Testis (tissue), 3 donors: ENCODE results near the gene DCDC2. TPM values are rescaled to one million over a fixed set of nuclear protein-coding genes. Genes with fewer than 3 reads are reported as not detected.
"Not testable (repeated sequence)": the region's sequence is repeated elsewhere in the genome, so short reads cannot be mapped to it uniquely, and the experiment has no call there.

Source experiments
- DNase-seq: peaks from one replicate; pipeline ENCODE4 v3.0.0-alpha.2; 2019
- H3K27ac ChIP-seq, 2 donors: fragments of 200-600 bp; sonication (generic); one replicate each; pipeline ENCODE4 v1.5.1; 2019
- H3K27me3 ChIP-seq: fragments of 200-600 bp; sonication (generic); one replicate; pipeline ENCODE4 v1.5.1; 2019
- H3K36me3 ChIP-seq: fragments of 200-600 bp; sonication (generic); one replicate; pipeline ENCODE4 v1.5.1; 2017; ENCODE audit warnings: low read depth; ENCODE audit errors: missing control alignments
- H3K4me1 ChIP-seq: fragments of 200-600 bp; sonication (generic); one replicate; pipeline ENCODE4 v1.5.1; 2019
- H3K4me3 ChIP-seq, 2 donors: fragments of 200-600 bp; sonication (generic); one replicate each; pipeline ENCODE4 v1.5.1; 2017 to 2019
- H3K9me3 ChIP-seq: fragments of 200-600 bp; sonication (generic); one replicate; pipeline ENCODE4 v1.5.1; 2017
- CTCF ChIP-seq, 3 experiments: fragments of 450-650 bp in 2 of 3; fragments of 200-600 bp in 1 of 3; sonication (generic) in 1 of 3; IDR thresholded peaks; one replicate each; pipeline ENCODE4 v1.5.1; 2016 to 2019; ENCODE audit warnings: antibody characterized with exemption in 3 of 3, mild to moderate bottlenecking in 2 of 3, moderate library complexity in 1 of 3
- POLR2A ChIP-seq: fragments of 450-650 bp; IDR thresholded peaks from one replicate; pipeline ENCODE4 v1.6.1; 2017; ENCODE audit warnings: antibody characterized with exemption, mild to moderate bottlenecking, moderate library complexity
- WGBS, 2 donors: methylation state at CpG; one replicate each; pipeline ENCODE4 v1.1.5; 2018; 5-methylcytosine and 5-hydroxymethylcytosine counted together
- intact Hi-C: fragments of 100-400 bp; cut with DNase I; formaldehyde crosslinking; loops from one replicate; pipeline ENCODE4 v1.15.1; 2023; ENCODE audit warnings: low total_unique reads
- polyA plus RNA-seq: library from polyadenylated mRNA; stranded (reverse); fragments of 350-450 nt; fragmentation: Illumina TruSeq; extraction: RNeasy Lipid Tissue Mini Kit (QIAGEN cat#74804); gene quantifications from one replicate; pipeline ENCODE4 v1.2.3, GENCODE V29; 2014; ENCODE audit warnings: low read depth, low replicate concordance; ENCODE audit not compliant: insufficient read depth
- total RNA-seq, 2 donors: library from RNA; depleted of rRNA; stranded (reverse); fragments of >200 nt; gene quantifications; one replicate each; pipeline ENCODE4 v1.2.3, GENCODE V29; 2016

The DCDC2 gene
- total and polyA plus RNA-seq, 3 donors from 2014 or later = 2.4 to 11.1 (median 3.0) TPM

- H3K27ac ChIP-seq = no peak overlapping the region
- no peaks in the 10 kb centered on the region for H3K9me3 ChIP-seq
- no peaks in the 10 kb centered on the region for H3K27me3 ChIP-seq
- 56 to 65% methylated on average over 3 of the region's 3 CpGs for WGBS, 2 donors
- H3K36me3 ChIP-seq = no peaks in the 10 kb centered on the region
- intact Hi-C loops = no loop called here
- H3K4me3 ChIP-seq = no peak overlapping the region
- no peaks in the 10 kb centered on the region for H3K4me1 ChIP-seq
- TF ChIP-seq CTCF (IDR thresholded peaks at IDR 0.05) (no peak), POLR2A (no peak)
- no peak for DNase-seq
Observed at GRCh38 chr6:24219670-24220069, 138.2 kb downstream of the DCDC2 start.

- WGBS, 2 donors = 80 to 81% methylated on average over 5 of the region's 5 CpGs
- Histone ChIP-seq H3K27me3 (no peaks in the 10 kb centered on the region), H3K36me3 (no peaks in the 10 kb centered on the region), H3K27ac (no peak overlapping the region), H3K4me3 (no peak overlapping the region), H3K4me1 (no peaks in the 10 kb centered on the region), H3K9me3 (no peaks in the 10 kb centered on the region)
- TF ChIP-seq POLR2A = no peak
- TF ChIP-seq CTCF (IDR thresholded peaks at IDR 0.05) = no peak
- intact Hi-C loops = no loop called here
- DNase-seq = no peak
Observed at GRCh38 chr6:24214984-24215383, 142.9 kb downstream of the DCDC2 start.

GRCh38 chr6:24207413-24207812 is 150.4 kb downstream of the DCDC2 start:
- TF ChIP-seq POLR2A = no peak
- no peak for TF ChIP-seq CTCF (IDR thresholded peaks at IDR 0.05)
- Histone ChIP-seq H3K4me1 (no peaks in the 10 kb centered on the region), H3K9me3 (no peaks in the 10 kb centered on the region), H3K36me3 (no peaks in the 10 kb centered on the region), H3K27me3 (no peaks in the 10 kb centered on the region), H3K4me3 (no peak overlapping the region), H3K27ac (no peak overlapping the region)
- no peak for DNase-seq
- intact Hi-C loops = no loop called here
- 71 to 81% methylated on average over 4 of the region's 4 CpGs for WGBS, 2 donors

GRCh38 chr6:24205020-24205492 is 152.8 kb downstream of the DCDC2 start:
- WGBS, 2 donors = 22 to 45% methylated on average over 4 of the region's 4 CpGs
- intact Hi-C loops = no loop called here
- DNase-seq = peak; percentile 31
- H3K4me3 ChIP-seq = no peak overlapping the region
- TF ChIP-seq CTCF (IDR thresholded peaks at IDR 0.05) (peak; percentile 47 to 72 (median 57)), POLR2A (no peak)
- H3K4me1 ChIP-seq = no peaks in the 10 kb centered on the region
- H3K27me3 ChIP-seq = no peaks in the 10 kb centered on the region
- H3K9me3 ChIP-seq = no peaks in the 10 kb centered on the region
- H3K27ac ChIP-seq = no peak overlapping the region
- H3K36me3 ChIP-seq = no peaks in the 10 kb centered on the region

- H3K36me3 ChIP-seq, H3K27ac ChIP-seq, H3K4me3 ChIP-seq, DNase-seq, intact Hi-C loops, H3K9me3 ChIP-seq, H3K4me1 ChIP-seq, H3K27me3 ChIP-seq: not testable (repeated sequence)
- 79 to 95% methylated on average over 3 of the region's 3 CpGs for WGBS, 2 donors
Observed at GRCh38 chr6:24204113-24204512, 153.7 kb downstream of the DCDC2 start.
